HG03354 (cell line): ENCODE measurements around the gene CDC26.
A peak's percentile ranks its signal among the peaks of the same experiment; 100 is the strongest.
"Not testable (repeated sequence)": the region's sequence is repeated elsewhere in the genome, so short reads cannot be mapped to it uniquely, and the experiment has no call there.

Source experiments
- ATAC-seq: cut with Tn5 transposase; IDR thresholded peaks from one replicate; pipeline ENCODE4 v1.9.1; 2021; ENCODE audit warnings: mild to moderate bottlenecking; ENCODE audit not compliant: unreplicated experiment, poor library complexity, severe bottlenecking

CDC26 gene

DNA sequence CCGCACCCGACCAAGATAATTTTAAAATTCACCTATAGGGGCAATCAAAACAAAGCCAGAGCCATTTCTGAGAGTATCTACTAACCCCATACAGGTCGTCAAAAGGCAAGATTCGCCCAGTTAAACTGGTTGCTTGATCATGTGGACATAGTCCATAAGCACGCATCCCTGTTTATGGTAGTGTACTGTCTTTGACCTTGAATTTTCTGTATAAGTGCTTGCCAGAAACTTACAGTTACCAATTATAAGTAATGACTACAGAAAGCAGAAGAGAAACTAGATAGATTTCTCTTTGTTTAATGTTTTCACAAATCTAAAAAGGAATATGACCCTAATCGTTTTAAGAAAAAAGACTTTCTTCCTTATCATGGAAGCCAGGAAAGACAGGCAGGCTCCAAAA, 28.4 kb downstream of the CDC26 start:
- no peak for ATAC-seq

DNA sequence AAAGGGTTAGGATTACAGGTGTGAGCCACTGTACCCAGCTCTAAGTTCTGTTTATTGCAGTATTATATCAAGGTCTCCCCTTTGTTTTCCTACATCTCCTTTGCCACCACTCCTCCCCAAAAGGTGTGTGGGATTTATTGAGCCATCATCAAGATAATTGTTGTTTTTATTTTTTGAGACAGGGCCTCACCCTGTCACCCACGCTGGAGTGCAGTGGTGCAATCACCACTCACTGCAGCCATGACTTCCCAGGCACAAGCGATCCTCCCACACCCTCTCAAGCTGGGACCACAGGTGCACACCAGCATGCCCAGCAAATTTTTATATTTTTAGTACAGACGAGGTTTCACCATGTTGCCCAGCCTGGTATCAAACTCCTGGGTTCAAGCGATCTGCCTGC, 29.5 kb downstream of the CDC26 start:
- no peak for ATAC-seq

GRCh38 chr9:113244556-113244955, 30.8 kb downstream of the CDC26 start:
- ATAC-seq: no peak

DNA sequence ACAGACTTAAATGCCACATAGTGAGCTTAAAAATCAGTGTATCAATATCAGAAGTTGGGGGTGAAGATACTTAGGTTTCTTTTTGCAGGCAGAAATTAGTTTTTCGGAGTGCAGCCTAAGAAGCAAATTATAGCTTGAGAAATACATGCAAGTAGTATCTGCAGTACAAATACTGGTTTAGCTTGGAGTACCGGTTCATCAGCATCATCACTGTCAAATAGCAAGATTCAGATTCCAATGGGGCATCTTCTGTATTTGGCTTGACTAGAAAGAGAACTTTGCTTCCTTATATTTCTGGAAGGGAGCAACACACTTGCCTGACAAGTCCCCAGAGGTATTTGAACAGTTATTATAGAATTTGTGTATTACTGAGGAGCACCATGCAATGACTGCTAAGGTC, 34.2 kb downstream of the CDC26 start:
- no peak for ATAC-seq

DNA sequence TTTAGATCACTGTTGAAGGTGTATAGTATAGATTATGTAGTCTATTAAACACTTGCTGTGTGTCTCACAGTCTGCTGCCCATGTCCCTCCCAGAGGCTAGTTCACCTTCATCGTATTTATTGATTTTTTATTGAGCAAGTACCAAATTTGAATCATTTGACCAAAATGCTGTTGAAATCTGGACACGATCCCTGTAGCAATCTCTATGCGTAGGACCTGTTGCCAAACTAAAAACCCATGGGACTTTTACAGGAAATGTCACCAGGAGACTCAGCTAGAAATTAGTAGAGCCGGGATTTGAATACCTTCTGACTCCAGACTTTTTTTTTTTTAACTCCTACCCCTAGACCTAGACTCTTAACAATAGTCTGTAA, 36.5 kb downstream of the CDC26 start:
- ATAC-seq: no peak

DNA sequence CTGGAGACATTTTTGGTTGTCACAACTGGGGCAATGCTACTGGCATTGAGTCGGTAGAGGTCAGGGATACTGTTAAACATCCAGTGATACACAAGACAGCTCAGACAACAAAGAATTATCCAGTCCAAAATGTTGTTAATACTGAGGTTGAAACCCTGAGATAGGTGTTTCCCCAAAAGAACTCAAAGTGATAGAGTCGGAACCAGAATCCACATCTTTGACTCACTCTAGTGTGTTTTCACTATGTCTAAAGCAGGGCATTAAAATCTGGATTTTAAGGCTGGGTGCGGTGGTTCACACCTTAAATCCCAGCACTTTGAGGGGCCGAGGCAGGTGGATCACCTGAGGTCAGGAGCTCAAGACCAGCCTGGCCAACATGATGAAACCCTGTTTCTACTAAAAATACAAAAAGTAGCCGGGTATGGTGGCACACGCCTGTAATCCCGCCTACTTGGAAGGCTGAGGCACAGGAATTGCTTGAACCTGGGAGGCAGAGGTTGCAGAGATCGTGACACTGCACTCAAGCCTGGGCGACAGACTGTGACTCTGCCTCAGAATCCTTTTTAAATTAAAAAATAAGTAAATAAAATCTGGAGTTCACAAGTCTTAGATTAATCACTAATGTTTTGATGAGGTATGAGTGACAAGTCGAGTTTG, 37.0 kb downstream of the CDC26 start:
- no peak for ATAC-seq

DNA sequence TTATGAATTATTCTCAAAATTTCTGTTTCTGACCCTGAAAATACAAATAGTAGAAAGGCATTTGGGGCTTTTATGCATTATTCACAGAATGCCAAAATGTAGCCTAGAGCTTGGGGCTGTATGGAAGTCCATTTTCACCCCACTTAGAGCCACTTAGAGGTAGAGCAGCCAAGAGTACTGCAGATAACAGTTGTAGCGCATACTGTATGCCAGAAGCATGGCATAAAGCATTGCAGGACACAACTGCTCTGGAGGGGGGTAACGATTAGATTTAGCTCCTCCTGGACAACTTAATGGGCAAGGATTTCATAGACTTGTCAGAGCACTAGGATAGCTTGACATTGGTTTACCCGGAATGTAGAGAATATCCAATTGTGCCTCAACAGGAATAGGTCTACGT, 38.3 kb downstream of the CDC26 start:
- no peak for ATAC-seq

GRCh38 chr9:113235701-113236255, 39.6 kb downstream of the CDC26 start:
- ATAC-seq: not testable (repeated sequence)

GRCh38 chr9:113231701-113232100, 43.7 kb downstream of the CDC26 start:
- ATAC-seq: no peak

- ATAC-seq: no peak
Measured at GRCh38 chr9:113228130-113228665, 47.2 kb downstream of the CDC26 start.

- ATAC-seq: no peak
Measured at GRCh38 chr9:113227436-113227835, 47.9 kb downstream of the CDC26 start.

- ATAC-seq: no peak
Measured at GRCh38 chr9:113223963-113224362, 51.4 kb downstream of the CDC26 start.

DNA sequence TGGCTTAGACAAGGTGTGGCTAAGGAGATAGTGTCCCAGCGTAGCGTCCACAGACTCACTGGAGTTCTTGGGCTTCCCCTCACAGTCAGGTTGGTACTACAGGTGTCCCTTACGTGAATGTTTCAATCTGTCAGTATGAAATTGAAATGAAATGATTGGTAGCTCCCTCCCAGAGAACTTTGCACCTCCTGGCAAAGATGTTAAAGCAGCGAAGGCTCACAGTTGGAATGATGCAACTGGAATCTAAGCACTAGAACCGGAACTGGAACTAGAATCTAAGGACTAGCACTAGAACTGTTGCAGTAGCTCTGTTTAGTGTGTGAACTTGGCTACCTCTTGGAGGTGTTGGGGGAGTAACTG, 52.9 kb downstream of the CDC26 start:
- no peak for ATAC-seq

DNA sequence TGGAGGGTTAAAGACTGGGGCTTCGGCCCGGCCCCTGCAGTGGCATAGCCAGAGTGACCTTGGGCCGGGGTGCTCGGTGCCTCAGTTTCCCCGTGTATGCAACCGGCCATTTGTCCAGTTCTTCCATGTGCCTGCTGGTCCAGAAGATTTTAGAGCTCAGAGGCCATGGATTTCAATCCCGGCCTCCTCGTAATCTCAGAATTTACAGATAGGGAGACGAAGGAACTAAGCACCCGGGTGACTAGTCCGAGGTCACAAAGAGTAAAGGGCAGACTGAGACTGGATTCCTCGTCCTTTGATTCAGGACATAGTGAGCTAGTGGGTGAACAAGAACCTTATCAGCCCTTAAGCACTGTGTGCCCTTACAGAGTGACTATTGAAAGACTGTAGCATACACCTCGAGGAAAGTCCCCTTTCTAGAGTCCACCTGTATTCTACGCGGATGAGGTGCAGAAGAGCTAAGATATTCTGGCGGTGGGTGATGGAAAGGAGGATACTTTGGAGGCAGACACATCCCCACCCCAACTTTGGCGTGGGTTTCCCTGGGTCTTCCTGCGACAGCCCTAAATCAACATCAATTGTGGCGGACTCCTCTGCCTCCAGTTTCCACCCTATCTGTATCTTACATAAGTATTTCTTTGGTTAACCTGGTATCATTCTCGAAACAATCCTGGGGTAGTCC, 53.4 kb downstream of the CDC26 start:
- no peak for ATAC-seq

- peak; percentile 86 for ATAC-seq
Measured at GRCh38 chr9:113221003-113221799, 54.2 kb downstream of the CDC26 start, which contains the start of the genes FKBP15 and SLC31A1. TSS of gene FKBP15 (minus strand) at chr9:113221277. CDS start at chr9:113221243, 34 bp downstream. TSS of gene SLC31A1 (plus strand) at chr9:113221544. CDS start at chr9:113256149, 34,605 bp downstream.

- no peak for ATAC-seq
Measured at GRCh38 chr9:113220467-113221002, 54.8 kb downstream of the CDC26 start.

DNA sequence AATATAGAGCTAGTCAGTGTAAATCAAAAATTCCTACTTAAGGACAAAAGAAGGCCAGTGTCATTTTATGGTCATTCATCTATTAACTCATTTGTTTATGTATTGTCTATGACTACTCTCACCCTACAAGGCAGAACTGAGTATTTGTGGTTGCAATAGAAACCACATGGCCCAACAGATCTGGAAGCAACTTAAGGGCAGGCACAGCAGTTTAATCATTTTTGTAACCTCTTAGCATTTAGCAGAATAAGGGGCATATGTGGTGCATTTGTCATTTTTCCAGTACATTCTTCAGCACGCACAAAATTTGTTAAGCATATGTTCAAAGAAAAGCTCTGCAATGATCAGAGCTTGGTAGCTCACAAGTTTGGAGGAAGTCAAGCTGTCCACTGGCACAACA, 55.4 kb downstream of the CDC26 start:
- peak; percentile 64 for ATAC-seq

- peak; percentile 47 for ATAC-seq
Measured at GRCh38 chr9:113219186-113219936, 56.0 kb downstream of the CDC26 start.
